Neural cell (in vitro differentiated cells): ENCODE data around the gene TTC9B.

Experiments used
- CTCF ChIP-seq: fragments of 450-650 bp; IDR thresholded peaks from 2 replicates; pipeline ENCODE4 v1.5.1; 2014; ENCODE audit warnings: antibody characterized with exemption, mild to moderate bottlenecking, moderate library complexity; ENCODE audit not compliant: poor library complexity, severe bottlenecking
- EZH2 ChIP-seq: fragments of 200-600, 300-800 bp; shearing (Covaris generic), sonication (generic); IDR thresholded peaks from 2 replicates; pipeline ENCODE4 v1.6.1; 2014; ENCODE audit warnings: antibody characterized with exemption, low read length, borderline replicate concordance, mild to moderate bottlenecking; ENCODE audit not compliant: insufficient read depth, poor library complexity, severe bottlenecking
- SMC3 ChIP-seq: fragments of 450-650 bp; conservative IDR thresholded peaks from 2 replicates; pipeline ENCODE4 v1.6.1; 2014; ENCODE audit warnings: antibody characterized with exemption, mild to moderate bottlenecking, moderate library complexity; ENCODE audit not compliant: poor library complexity

DNA sequence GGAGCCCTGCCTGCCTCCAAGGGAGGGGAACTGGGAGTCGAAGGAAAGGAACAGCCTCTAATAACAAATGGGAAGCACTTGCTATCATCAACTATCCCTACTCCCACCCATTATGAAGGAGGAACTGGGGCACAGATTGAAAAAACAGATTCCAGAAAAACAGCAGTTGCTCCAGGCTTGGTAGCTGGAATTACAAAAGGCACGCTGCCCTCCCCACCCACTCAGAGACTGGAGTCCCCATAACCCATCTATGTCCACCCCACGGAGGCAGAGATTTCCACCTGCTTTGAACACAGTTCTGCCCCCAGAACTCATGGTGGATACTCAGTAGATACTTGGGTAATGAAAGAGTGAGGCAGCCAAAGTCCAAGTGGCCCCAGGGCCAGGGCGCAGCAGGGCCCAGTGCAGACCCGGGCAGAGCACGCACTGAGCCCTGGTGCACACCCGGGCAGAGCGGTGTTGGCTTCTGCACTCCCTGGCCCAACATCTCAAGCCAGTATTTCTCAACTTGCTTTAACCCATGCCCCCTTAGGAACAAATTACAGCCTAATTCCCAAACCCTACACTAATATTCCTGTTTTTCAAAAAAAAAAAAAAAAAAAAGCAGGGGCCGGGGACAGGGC is 27.4 kb upstream of the TTC9B start:
- TF ChIP-seq EZH2 (no peak), SMC3 (no peak), CTCF (no peak)
